NCI-H1105 treated with DMSO at 0.1 percent for 48 hours (cell line): ENCODE measurements around the gene CCDC40.

ENCODE experiments used
- DNase-seq: peaks from one replicate; lab custom pipeline; 2025; lab: John Stamatoyannopoulos, UW

CCDC40 gene

GRCh38 chr17:80115159-80115558, 78.7 kb downstream of the CCDC40 start:
- DNase-seq, result no peak

- DNase-seq, result no peak
These were observed 80.0 kb downstream of the CCDC40 start for GRCh38 chr17:80116276-80116920.

DNA sequence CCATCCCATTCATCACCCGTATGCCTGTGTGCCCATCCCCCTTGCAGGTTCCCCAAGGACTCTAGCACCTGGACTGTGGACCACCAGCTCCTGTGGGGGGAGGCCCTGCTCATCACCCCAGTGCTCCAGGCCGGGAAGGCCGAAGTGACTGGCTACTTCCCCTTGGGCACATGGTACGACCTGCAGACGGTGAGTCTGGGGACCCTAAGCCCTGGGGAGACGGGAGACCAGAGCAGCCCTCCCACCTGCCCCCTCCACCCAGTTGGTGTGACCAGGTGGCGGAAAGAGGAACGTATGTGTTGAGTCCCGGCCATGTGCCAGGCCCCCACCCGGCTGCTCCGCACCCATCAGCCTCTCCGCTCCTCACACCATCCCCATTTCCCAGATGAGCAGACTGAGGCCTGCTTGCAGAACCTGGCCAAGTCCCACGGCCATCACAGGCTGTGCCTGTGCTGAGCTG, 80.5 kb downstream of the CCDC40 start:
- DNase-seq, result no peak

GRCh38 chr17:80117491-80118401, 81.3 kb downstream of the CCDC40 start:
- no peak for DNase-seq

- DNase-seq, result no peak
These were observed 82.3 kb downstream of the CCDC40 start for GRCh38 chr17:80118601-80119270.

GRCh38 chr17:80119271-80119791, 82.9 kb downstream of the CCDC40 start:
- no peak for DNase-seq

DNA sequence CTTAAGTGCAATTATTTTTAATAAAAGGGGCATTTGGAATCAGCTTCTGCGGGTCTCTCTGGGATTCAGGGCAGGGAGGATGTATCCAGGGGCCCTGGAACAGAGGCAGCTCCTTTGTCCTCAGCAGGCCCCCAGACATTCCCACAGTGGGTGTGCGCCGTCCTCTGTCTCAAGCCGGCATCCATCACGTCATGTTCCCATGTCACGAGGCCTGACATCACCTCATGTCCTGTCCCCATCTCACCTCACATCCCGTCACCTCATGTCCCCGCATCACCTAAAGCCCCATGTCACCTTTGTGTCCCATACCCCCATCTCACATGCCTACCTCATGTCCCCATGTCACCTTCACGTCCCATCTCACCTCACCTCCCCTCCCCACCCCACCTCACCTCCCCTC, 83.4 kb downstream of the CCDC40 start:
- no peak for DNase-seq

GRCh38 chr17:80122026-80122575, 85.7 kb downstream of the CCDC40 start:
- no peak for DNase-seq

- no peak for DNase-seq
These were observed 86.6 kb downstream of the CCDC40 start for GRCh38 chr17:80122926-80123505.

DNA sequence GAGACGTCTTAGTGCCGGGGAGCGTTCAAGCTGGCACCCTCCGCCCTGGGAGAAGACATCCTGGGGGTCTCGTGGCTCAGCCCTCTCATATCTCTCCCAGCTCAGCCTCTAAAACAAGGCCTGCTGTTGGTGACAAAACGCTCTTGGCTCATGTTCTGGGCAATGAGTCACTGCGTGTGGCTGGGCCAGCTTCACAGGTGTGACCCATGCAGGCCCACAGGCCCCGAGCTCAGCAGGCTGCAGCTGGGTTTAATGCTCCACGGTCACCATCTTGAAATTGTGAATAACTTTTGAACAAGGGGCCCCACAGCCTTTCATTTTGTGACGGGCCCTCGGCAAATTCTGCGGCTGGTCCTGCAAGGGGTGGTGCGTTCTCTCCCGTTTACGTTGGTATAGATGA, 87.3 kb downstream of the CCDC40 start:
- DNase-seq, result no peak

GRCh38 chr17:80124351-80124981, 88.0 kb downstream of the CCDC40 start:
- no peak for DNase-seq

- DNase-seq, result no peak
These were observed 89.4 kb downstream of the CCDC40 start for GRCh38 chr17:80125656-80126448.

DNA sequence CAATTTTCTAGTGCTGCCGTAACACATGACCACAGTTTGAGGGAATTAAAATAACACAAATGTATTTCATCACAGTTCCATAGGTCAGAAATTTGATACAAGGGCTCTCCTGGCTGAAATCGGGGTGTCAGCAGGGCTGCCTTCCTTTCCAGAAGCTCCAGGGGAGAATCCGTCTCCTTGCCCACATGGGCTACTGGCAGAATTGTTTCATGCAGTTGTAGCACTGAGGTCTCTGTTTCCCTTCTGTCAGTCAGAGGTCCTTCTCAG, 89.9 kb downstream of the CCDC40 start:
- no peak for DNase-seq

DNA sequence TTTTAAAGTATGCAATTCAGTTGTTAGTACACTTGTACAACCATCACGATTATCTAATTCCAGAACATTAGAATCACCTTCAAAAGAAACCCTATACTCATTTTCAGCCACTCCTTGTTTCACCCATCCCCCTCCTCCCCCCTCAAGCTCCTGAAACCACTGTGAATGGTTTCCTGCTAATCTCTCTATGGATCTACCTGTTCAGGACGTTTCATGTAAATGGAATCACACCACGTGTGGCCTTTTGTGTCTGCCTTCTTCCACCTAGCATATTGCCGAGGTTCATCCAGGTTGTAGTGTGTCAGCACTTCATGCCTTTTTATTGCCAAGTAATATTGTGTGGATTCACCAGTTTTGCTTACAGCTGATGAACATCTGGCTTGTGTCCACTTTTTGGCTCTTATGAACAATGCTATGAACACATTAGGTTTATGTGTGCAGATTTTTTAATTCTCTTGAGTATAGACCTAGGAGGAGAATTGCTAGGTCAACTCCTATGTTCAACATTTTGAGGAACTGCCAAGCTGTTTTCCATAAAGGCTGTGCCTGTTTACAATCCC, 92.6 kb downstream of the CCDC40 start:
- no peak for DNase-seq

DNA sequence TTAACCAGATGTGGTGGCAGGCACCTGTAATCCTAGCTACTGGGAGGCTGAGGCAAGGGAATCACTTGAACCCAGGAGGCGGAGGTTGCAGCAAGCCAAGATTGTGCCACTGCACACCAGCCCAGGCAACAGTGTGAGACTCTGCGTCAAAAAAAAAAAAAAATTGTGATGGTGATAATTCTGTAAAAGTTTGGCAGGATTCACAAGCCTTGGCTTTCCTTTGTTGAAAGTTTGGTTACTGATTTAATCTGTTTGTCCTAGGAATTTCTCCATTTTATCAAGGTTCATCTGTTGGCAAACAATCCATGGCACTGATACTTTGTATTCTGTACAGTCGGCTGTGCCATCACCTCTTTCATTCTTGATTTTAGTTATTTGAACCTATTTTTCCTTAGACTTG, 94.5 kb downstream of the CCDC40 start:
- DNase-seq, result no peak

GRCh38 chr17:80132906-80133625, 96.6 kb downstream of the CCDC40 start:
- DNase-seq, result no peak

GRCh38 chr17:80133626-80133970, 97.2 kb downstream of the CCDC40 start:
- no peak for DNase-seq

- DNase-seq, result no peak
These were observed 100.7 kb downstream of the CCDC40 start for GRCh38 chr17:80137131-80137530.

DNA sequence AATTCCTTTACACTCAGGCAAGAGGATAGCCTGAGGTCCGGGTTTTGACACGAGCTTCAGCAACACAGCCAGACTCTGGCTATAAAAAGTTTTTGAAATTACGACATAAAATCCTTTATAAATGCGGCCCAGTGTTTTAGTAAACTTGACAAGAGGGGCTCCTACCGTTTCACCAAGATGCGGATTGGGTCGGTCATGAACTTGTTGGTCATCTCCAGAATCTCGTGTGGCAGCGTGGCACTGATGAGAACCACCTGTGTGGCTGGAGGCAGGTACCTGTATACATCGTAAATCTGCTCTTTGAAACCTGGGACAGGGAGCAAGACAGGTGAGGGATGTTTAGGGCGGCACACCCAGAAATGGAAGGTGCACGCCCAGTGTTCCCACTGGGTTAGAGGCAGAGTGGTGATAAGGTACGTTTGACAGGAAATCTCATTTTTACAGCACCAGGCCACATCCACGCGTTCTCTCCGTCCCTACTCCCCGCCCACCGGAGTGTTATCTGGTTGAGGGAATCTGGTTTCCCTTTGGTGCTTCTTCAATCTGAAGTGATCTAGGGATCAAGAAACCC, 102.5 kb downstream of the CCDC40 start:
- DNase-seq, result no peak
